ENCODE data around the gene AQP6.

Gene AQP6

DNA sequence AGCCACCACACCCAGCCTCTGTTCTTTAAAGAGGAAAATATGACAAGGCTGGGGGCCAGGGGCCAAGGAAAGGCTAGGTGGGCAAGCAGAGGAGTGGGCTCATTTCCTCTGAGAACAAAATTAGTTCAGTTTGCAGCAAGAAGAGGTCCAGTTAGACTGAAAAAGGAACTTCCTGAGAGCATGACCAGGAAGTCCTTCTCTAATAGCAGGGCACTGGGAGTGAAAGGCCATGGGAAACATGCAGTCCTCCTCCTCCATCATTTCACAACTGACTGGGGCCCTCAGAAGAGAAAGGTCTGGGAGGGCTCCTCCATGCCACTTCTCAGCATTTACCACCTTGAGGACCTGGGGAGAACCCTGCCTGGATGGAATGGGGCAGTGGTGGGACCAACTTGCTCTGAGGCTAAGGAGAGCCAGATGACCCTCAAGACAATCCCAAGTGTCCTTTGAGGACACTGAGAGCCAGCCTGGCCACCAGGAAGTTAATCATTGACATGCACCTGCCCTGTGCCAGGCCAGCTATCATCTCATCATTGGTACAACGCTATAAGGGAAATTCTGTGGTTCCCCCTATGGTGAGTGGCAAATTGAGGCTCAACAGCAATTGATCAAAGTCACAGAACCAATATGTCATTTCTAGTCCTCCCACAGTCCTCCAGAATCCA lies 20.2 kb upstream of the AQP6 start:
- H3K9me3 ChIP-seq (ENCODE audit: control insufficient read depth, low read length) = no peaks in the 10 kb centered on the region
- H3K27me3 ChIP-seq (ENCODE audit: control insufficient read depth in 1 of 2, insufficient read depth in 1 of 2, low read length in 2 of 2) = peaks cover 71 to 72% of the 10 kb centered on the region in 2 experiments
- no peak overlapping the region for H2BK12ac ChIP-seq (ENCODE audit: low read length in 2 of 2)
- peaks cover 2% of the 10 kb centered on the region for H3K4me1 ChIP-seq (ENCODE audit: control insufficient read depth, insufficient read depth, low read depth, low read length)
- WGBS = 96% methylated on average over 1 of the region's 1 CpG
- H2BK15ac ChIP-seq (ENCODE audit: low read depth, poor library complexity, severe bottlenecking) = no peak overlapping the region
- no peak overlapping the region for H3K9ac ChIP-seq (ENCODE audit: low read length)
- no peak overlapping the region for H3K4me3 ChIP-seq (ENCODE audit: insufficient read depth in 1 of 2, low read depth in 1 of 2, low read length in 2 of 2)
- no peak overlapping the region for H2AK5ac ChIP-seq (ENCODE audit: low read length, severe bottlenecking)
- H3K18ac ChIP-seq (ENCODE audit: low read depth in 1 of 2, low read length in 2 of 2) = no peak overlapping the region
- peak overlapping the region; percentile 9 for H4K91ac ChIP-seq (ENCODE audit: low read length)
- no peak overlapping the region for H3K4me2 ChIP-seq (ENCODE audit: low read length, poor library complexity, severe bottlenecking)
- DNase-seq = no peak
- no peaks in the 10 kb centered on the region for H3K79me1 ChIP-seq (replicated peaks; ENCODE audit: low read length, poor library complexity, severe bottlenecking)
- H3K27ac ChIP-seq (ENCODE audit: low read length, poor library complexity, severe bottlenecking) = no peak overlapping the region
- H3K14ac ChIP-seq (ENCODE audit: low read length in 2 of 2) = no peak overlapping the region
- no peak overlapping the region for H2BK5ac ChIP-seq (ENCODE audit: low read depth, low read length, poor library complexity, severe bottlenecking)
- no peak overlapping the region for H4K8ac ChIP-seq (ENCODE audit: low read length)
- no peaks in the 10 kb centered on the region for H3K36me3 ChIP-seq (ENCODE audit: control insufficient read depth in 1 of 2, insufficient read depth in 2 of 2, low read depth in 1 of 2, low read length in 2 of 2)
- H2BK120ac ChIP-seq (ENCODE audit: low read depth, low read length) = no peak overlapping the region
- H3K4ac ChIP-seq (ENCODE audit: low read depth in 1 of 2, low read length in 2 of 2) = no peak overlapping the region
- H3K23ac ChIP-seq (ENCODE audit: low read length in 2 of 2) = no peak overlapping the region
- no peak overlapping the region for H2AFZ ChIP-seq (ENCODE audit: low read depth, low read length)

DNA sequence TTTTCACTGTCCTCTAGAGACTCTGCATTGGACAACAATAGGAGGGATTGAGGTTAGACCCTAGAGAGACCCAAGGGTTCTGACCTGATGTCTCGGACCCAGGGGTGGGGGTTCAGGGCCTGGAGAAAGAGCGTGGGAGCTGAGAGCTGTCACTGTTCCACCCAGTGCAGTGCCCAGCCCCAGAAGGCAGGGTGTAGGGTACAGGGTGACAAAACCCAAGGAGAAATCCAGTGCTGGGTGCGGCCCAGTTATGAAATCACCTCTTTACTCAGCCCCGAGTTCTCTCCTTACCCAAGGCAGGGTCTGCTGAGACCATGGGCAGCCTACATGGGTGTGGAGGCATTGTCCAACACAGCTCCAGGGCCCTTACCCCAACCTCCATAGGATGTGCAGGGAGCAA lies 19.6 kb upstream of the AQP6 start:
- Histone ChIP-seq H2AFZ (ENCODE audit: low read depth, low read length) (no peak overlapping the region), H3K14ac (ENCODE audit: low read length in 2 of 2) (no peak overlapping the region), H3K4me2 (ENCODE audit: low read length, poor library complexity, severe bottlenecking) (no peak overlapping the region), H4K8ac (ENCODE audit: low read length) (no peak overlapping the region), H3K4me3 (ENCODE audit: insufficient read depth in 1 of 2, low read depth in 1 of 2, low read length in 2 of 2) (no peak overlapping the region), H3K9me3 (ENCODE audit: control insufficient read depth, low read length) (no peaks in the 10 kb centered on the region), H2BK15ac (ENCODE audit: low read depth, poor library complexity, severe bottlenecking) (no peak overlapping the region), H3K27ac (ENCODE audit: low read length, poor library complexity, severe bottlenecking) (no peak overlapping the region), H3K9ac (ENCODE audit: low read length) (no peak overlapping the region), H3K4ac (ENCODE audit: low read depth in 1 of 2, low read length in 2 of 2) (no peak overlapping the region), H2BK12ac (ENCODE audit: low read length in 2 of 2) (no peak overlapping the region), H2BK120ac (ENCODE audit: low read depth, low read length) (no peak overlapping the region), H3K4me1 (ENCODE audit: control insufficient read depth, insufficient read depth, low read depth, low read length) (peaks cover 2% of the 10 kb centered on the region), H2BK5ac (ENCODE audit: low read depth, low read length, poor library complexity, severe bottlenecking) (no peak overlapping the region), H3K18ac (ENCODE audit: low read depth in 1 of 2, low read length in 2 of 2) (no peak overlapping the region), H3K79me1 (replicated peaks; ENCODE audit: low read length, poor library complexity, severe bottlenecking) (no peaks in the 10 kb centered on the region), H3K27me3 (ENCODE audit: control insufficient read depth in 1 of 2, insufficient read depth in 1 of 2, low read length in 2 of 2) (peaks cover 77 to 78% of the 10 kb centered on the region in 2 experiments), H2AK5ac (ENCODE audit: low read length, severe bottlenecking) (no peak overlapping the region), H3K36me3 (ENCODE audit: control insufficient read depth in 1 of 2, insufficient read depth in 2 of 2, low read depth in 1 of 2, low read length in 2 of 2) (no peaks in the 10 kb centered on the region), H4K91ac (ENCODE audit: low read length) (no peak overlapping the region), H3K23ac (ENCODE audit: low read length in 2 of 2) (no peak overlapping the region)
- no peak for DNase-seq
- WGBS = 90% methylated on average over 4 of the region's 4 CpGs

DNA sequence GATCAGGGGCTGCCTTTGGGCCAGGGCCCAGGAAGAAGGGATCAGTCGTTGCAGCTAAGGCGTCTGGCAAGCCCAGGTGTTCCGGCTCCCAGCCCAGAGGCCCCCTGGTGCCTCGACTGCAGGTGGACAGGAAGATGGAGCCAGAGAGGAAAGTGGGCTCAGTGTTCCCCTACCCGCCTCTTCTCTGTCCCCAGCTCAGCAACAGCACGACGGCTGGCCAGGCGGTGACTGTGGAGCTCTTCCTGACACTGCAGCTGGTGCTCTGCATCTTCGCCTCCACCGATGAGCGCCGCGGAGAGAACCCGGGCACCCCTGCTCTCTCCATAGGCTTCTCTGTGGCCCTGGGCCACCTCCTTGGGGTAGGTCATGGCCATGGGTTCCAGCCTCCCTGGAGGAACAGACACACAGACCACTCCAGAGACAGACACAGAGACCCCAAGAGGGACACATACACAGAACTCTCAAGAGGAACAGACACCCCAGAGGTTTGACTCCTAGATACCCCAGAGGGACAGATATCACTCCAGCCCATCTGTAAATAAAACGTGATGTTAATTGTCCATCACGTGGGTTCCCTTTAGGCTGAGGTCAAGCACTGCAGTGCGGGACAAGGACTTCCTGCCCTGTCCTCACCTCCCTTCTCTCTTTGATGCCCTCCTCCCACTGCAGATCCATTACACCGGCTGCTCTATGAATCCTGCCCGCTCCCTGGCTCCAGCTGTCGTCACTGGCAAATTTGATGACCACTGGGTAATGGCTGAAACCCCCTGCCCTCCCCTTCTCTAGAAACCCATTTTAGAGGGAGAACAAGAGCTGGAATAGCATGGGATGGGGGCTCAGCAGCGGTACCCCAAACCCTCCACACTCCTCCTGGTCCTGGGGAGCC lies 18.5 kb upstream of the AQP6 start:
- Histone ChIP-seq H3K14ac (ENCODE audit: low read length in 2 of 2) (no peak overlapping the region), H3K9me3 (ENCODE audit: control insufficient read depth, low read length) (no peaks in the 10 kb centered on the region), H2BK5ac (ENCODE audit: low read depth, low read length, poor library complexity, severe bottlenecking) (no peak overlapping the region), H2BK12ac (ENCODE audit: low read length in 2 of 2) (no peak overlapping the region), H3K27ac (ENCODE audit: low read length, poor library complexity, severe bottlenecking) (no peak overlapping the region), H3K4me2 (ENCODE audit: low read length, poor library complexity, severe bottlenecking) (no peak overlapping the region), H2AFZ (ENCODE audit: low read depth, low read length) (no peak overlapping the region), H3K79me1 (replicated peaks; ENCODE audit: low read length, poor library complexity, severe bottlenecking) (no peaks in the 10 kb centered on the region), H3K9ac (ENCODE audit: low read length) (no peak overlapping the region), H2BK15ac (ENCODE audit: low read depth, poor library complexity, severe bottlenecking) (peak overlapping the region; percentile 9), H2AK5ac (ENCODE audit: low read length, severe bottlenecking) (no peak overlapping the region), H4K91ac (ENCODE audit: low read length) (no peak overlapping the region), H3K27me3 (ENCODE audit: control insufficient read depth in 1 of 2, insufficient read depth in 1 of 2, low read length in 2 of 2) (peaks cover 86 to 87% of the 10 kb centered on the region in 2 experiments), H4K8ac (ENCODE audit: low read length) (no peak overlapping the region), H3K4ac (ENCODE audit: low read depth in 1 of 2, low read length in 2 of 2) (no peak overlapping the region), H3K18ac (ENCODE audit: low read depth in 1 of 2, low read length in 2 of 2) (no peak overlapping the region), H3K23ac (ENCODE audit: low read length in 2 of 2) (no peak overlapping the region), H3K4me1 (ENCODE audit: control insufficient read depth, insufficient read depth, low read depth, low read length) (peaks cover 2% of the 10 kb centered on the region), H3K36me3 (ENCODE audit: control insufficient read depth in 1 of 2, insufficient read depth in 2 of 2, low read depth in 1 of 2, low read length in 2 of 2) (no peaks in the 10 kb centered on the region), H2BK120ac (ENCODE audit: low read depth, low read length) (no peak overlapping the region), H3K4me3 (ENCODE audit: insufficient read depth in 1 of 2, low read depth in 1 of 2, low read length in 2 of 2) (no peak overlapping the region)
- DNase-seq = no peak
- 83% methylated on average over 21 of the region's 21 CpGs for whole genome bisulfite sequencing

Data from mesenchymal stem cell (in vitro differentiated cells and primary cell).